Duodenal mucosa (tissue), 2 donors: ENCODE data around the gene KRT81.
"Not testable (repeated sequence)": the region's sequence is repeated elsewhere in the genome, so short reads cannot be mapped to it uniquely, and the experiment has no call there.

ENCODE experiments used
- H3K27ac ChIP-seq: one replicate; pipeline ENCODE4 v1.7.0; 2013; ENCODE audit warnings: low read depth, low read length
- H3K27me3 ChIP-seq, 2 donors: one replicate each; pipeline ENCODE4 v1.7.0; 2013; ENCODE audit warnings: low read length in 2 of 2, control low read depth in 1 of 2; ENCODE audit not compliant: insufficient read depth in 2 of 2, control insufficient read depth in 1 of 2
- H3K36me3 ChIP-seq, 2 donors: one replicate each; pipeline ENCODE4 v1.7.0; 2013; ENCODE audit warnings: low read length in 2 of 2, control low read depth in 1 of 2; ENCODE audit not compliant: insufficient read depth in 2 of 2, control insufficient read depth in 1 of 2
- H3K4me1 ChIP-seq, 2 donors: one replicate each; pipeline ENCODE4 v1.7.0; 2013; ENCODE audit warnings: low read length in 2 of 2, control low read depth in 1 of 2; ENCODE audit not compliant: insufficient read depth in 2 of 2, control insufficient read depth in 1 of 2
- H3K4me3 ChIP-seq, 2 donors: one replicate each; pipeline ENCODE4 v1.7.0; 2013; ENCODE audit warnings: low read length in 2 of 2, low read depth in 1 of 2
- H3K9ac ChIP-seq, 2 donors: one replicate each; pipeline ENCODE4 v1.7.0; 2013; ENCODE audit warnings: low read length in 2 of 2, low read depth in 1 of 2
- H3K9me3 ChIP-seq, 2 donors: one replicate each; pipeline ENCODE4 v1.7.0; 2013; ENCODE audit warnings: low read length in 2 of 2, control low read depth in 1 of 2; ENCODE audit not compliant: control insufficient read depth in 1 of 2

The KRT81 gene

GRCh38 chr12:52242442-52243258, 48.7 kb downstream of the KRT81 start:
- no peak overlapping the region for H3K4me3 ChIP-seq
- H3K9me3 ChIP-seq, result no peaks in the 10 kb centered on the region
- no peak overlapping the region for H3K9ac ChIP-seq
- H3K27ac ChIP-seq, result no peak overlapping the region
- H3K4me1 ChIP-seq, result peaks cover 25 to 28% of the 10 kb centered on the region in 2 donors
- no peaks in the 10 kb centered on the region for H3K27me3 ChIP-seq
- no peaks in the 10 kb centered on the region for H3K36me3 ChIP-seq

GRCh38 chr12:52241205-52241842, 50.0 kb downstream of the KRT81 start:
- Histone ChIP-seq H3K27ac (no peak overlapping the region), H3K36me3 (no peaks in the 10 kb centered on the region), H3K4me1 (peaks cover 20 to 25% of the 10 kb centered on the region in 2 donors), H3K9ac (no peak overlapping the region), H3K4me3 (no peak overlapping the region), H3K9me3 (no peaks in the 10 kb centered on the region), H3K27me3 (no peaks in the 10 kb centered on the region)

GRCh38 chr12:52240247-52240646, 51.1 kb downstream of the KRT81 start:
- not testable (repeated sequence) for H3K4me3 ChIP-seq, H3K36me3 ChIP-seq, H3K27ac ChIP-seq, H3K9ac ChIP-seq, H3K27me3 ChIP-seq, H3K9me3 ChIP-seq
- H3K4me1 ChIP-seq, result peaks cover 27 to 35% of the 10 kb centered on the region in 2 donors

GRCh38 chr12:52239767-52240166, 51.6 kb downstream of the KRT81 start:
- no peak overlapping the region for H3K27ac ChIP-seq
- no peaks in the 10 kb centered on the region for H3K36me3 ChIP-seq
- H3K9me3 ChIP-seq, result no peaks in the 10 kb centered on the region
- H3K27me3 ChIP-seq, result no peaks in the 10 kb centered on the region
- peaks cover 27 to 36% of the 10 kb centered on the region in 2 donors for H3K4me1 ChIP-seq
- H3K4me3 ChIP-seq, result no peak overlapping the region
- no peak overlapping the region for H3K9ac ChIP-seq

- no peak overlapping the region for H3K27ac ChIP-seq
- H3K4me3 ChIP-seq, result no peak overlapping the region
- peaks cover 21 to 30% of the 10 kb centered on the region in 2 donors for H3K4me1 ChIP-seq
- no peaks in the 10 kb centered on the region for H3K27me3 ChIP-seq
- H3K9ac ChIP-seq, result no peak overlapping the region
- H3K36me3 ChIP-seq, result no peaks in the 10 kb centered on the region
- H3K9me3 ChIP-seq, result no peaks in the 10 kb centered on the region
Measured at GRCh38 chr12:52238916-52239646, 52.3 kb downstream of the KRT81 start.

- H3K9ac ChIP-seq, result no peak overlapping the region
- no peak overlapping the region for H3K4me3 ChIP-seq
- peaks cover 0 to 4% of the 10 kb centered on the region in 2 donors for H3K27me3 ChIP-seq
- no peak overlapping the region for H3K27ac ChIP-seq
- H3K9me3 ChIP-seq, result no peaks in the 10 kb centered on the region
- no peaks in the 10 kb centered on the region for H3K36me3 ChIP-seq
- H3K4me1 ChIP-seq, result peaks cover 14 to 22% of the 10 kb centered on the region in 2 donors
Measured at GRCh38 chr12:52238207-52238840, 53.0 kb downstream of the KRT81 start.

- H3K4me1 ChIP-seq, result peaks cover 18 to 33% of the 10 kb centered on the region in 2 donors
- no peaks in the 10 kb centered on the region for H3K36me3 ChIP-seq
- H3K27ac ChIP-seq, result no peak overlapping the region
- H3K9me3 ChIP-seq, result no peaks in the 10 kb centered on the region
- H3K9ac ChIP-seq, result no peak overlapping the region
- no peak overlapping the region for H3K4me3 ChIP-seq
- peaks cover 8 to 10% of the 10 kb centered on the region in 2 donors for H3K27me3 ChIP-seq
Measured at GRCh38 chr12:52236386-52237050, 54.8 kb downstream of the KRT81 start.
